GM19193 (cell line): ENCODE results near the gene USP35.

Experiments
- POLR2A ChIP-seq: IDR thresholded peaks from 4 replicates; pipeline ENCODE4 v1.6.1; 2011; ENCODE audit not compliant: insufficient read depth, insufficient read length; ENCODE audit errors: extremely low read depth

USP35 gene

DNA sequence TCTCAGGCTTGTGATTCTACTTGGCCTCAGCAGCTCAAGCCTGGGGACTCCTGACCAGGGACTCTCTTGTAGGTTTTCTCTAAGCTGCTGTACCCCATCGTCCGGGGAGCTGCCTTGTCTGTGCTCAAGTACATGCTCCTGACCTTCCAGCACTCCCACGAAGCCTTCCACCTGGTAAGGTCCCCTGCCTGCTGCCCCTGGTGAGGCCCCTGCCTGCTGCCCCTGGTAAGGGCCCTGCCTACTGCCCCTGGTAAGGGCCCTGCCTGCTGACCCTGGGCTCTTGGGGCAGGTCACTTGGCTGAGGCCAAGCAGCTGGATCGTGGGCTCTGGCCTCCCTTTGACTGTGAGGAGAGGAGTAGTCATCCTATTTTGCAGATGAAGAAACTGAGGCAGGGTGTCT is 11.3 kb downstream of the USP35 start:
- TF ChIP-seq POLR2A: no peak

GRCh38 chr11:78200553-78200952 is 11.8 kb downstream of the USP35 start:
- TF ChIP-seq POLR2A: no peak

GRCh38 chr11:78201096-78201818 is 12.5 kb downstream of the USP35 start:
- no peak for TF ChIP-seq POLR2A

GRCh38 chr11:78202733-78203167 is 14.0 kb downstream of the USP35 start:
- TF ChIP-seq POLR2A: no peak

- TF ChIP-seq POLR2A: no peak
Observed at GRCh38 chr11:78203184-78203583, 14.5 kb downstream of the USP35 start.

DNA sequence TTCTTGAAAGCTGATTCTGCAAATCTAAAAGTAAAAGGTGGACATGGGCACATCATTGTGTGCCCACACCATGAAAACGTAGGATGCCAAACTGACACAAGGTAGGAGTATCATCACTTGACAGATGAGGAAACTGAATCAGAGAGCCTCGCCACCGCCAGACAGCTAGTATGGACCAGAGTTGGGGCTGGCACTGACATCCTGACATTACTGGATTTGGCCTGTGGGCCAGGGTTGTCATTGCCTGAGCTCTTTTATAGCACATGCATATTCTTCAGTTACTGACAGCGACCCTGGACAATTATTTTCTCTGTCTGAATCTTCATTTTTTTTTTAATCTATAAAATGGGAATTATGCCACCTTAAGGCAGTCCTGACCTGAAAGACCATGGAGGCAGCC is 16.5 kb downstream of the USP35 start:
- TF ChIP-seq POLR2A: no peak

GRCh38 chr11:78205691-78206090 is 17.0 kb downstream of the USP35 start:
- TF ChIP-seq POLR2A: no peak

- TF ChIP-seq POLR2A: no peak
Observed at GRCh38 chr11:78207532-78208256, 19.0 kb downstream of the USP35 start.

DNA sequence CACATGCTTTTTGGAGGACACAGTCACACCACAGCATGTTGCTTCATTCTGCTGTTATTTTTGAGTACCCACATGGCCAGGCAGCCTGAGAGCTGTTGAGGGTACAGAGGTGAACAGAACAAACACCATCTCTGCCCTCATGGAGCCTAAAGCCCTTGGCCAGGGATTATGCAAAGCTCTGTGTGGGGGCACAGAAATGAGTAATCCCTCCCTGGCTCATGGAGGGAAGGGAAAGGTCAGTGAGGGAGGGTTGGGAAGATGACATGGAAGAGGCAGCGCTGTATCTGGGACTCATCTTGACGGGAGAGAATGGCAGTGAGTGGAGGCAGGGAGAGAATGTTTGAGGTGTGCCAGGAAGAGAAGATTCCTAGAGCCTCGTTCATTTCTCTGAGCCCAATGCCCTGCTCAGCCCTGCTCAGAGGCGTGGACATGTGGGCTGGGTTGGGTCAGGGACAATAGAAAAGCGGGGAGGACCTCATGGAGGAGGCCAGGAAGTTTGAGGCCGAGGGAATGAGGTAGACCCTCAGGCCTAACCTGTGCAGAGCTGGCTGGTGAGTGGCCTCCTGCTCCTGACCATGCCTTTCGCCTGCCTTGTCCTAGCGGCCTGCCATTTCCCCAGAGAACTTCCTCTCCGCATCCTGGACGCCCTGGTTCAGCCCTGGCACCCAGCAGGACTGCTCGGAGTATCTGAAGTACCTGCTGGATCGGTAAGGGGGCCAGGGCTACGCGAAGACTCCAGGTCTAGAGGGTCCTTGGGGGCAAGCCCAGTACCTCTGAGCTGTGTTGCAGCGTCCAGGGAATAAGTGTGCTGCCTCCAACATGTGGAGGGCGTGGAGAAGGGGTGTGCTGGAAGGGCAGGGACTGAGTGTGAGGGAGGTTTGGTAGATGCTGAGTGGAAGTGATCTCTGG is 19.8 kb downstream of the USP35 start:
- TF ChIP-seq POLR2A: no peak

DNA sequence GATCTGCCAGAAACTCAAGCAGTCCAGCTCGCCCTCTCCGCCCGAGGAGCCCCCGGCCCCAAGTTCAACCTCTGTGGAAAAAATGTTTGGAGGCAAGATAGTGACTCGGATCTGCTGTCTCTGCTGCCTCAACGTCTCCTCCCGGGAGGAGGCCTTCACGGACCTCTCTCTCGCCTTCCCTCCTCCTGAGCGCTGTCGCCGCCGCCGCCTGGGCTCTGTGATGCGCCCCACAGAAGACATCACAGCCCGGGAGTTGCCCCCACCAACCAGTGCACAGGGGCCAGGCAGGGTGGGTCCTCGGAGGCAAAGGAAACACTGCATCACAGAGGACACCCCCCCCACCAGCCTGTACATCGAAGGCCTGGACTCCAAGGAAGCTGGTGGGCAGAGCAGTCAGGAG is 20.8 kb downstream of the USP35 start:
- no peak for TF ChIP-seq POLR2A

DNA sequence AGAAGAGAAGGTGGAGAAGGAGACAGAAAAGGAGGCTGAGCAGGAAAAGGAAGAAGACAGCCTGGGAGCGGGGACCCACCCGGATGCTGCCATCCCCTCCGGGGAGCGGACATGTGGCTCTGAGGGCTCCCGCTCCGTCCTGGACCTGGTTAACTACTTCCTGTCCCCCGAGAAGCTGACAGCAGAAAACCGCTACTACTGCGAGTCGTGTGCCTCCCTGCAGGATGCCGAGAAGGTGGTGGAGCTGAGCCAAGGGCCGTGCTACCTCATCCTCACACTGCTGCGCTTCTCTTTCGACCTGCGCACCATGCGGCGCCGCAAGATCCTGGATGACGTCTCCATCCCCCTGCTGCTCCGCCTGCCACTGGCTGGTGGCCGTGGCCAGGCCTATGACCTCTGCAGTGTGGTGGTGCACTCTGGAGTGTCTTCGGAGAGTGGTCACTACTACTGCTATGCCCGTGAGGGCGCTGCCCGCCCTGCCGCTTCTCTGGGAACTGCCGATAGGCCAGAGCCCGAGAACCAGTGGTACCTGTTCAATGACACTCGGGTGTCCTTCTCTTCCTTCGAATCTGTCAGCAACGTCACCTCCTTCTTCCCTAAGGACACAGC is 21.4 kb downstream of the USP35 start:
- no peak for TF ChIP-seq POLR2A

- TF ChIP-seq POLR2A: no peak
Observed at GRCh38 chr11:78211565-78211964, 22.8 kb downstream of the USP35 start.

- no peak for TF ChIP-seq POLR2A
Observed at GRCh38 chr11:78212586-78213371, 24.1 kb downstream of the USP35 start.

- no peak for TF ChIP-seq POLR2A
Observed at GRCh38 chr11:78213526-78214330, 25.0 kb downstream of the USP35 start.
